SK-N-SH treated with all-trans-retinoic acid at 6 μM for 48 hours (cell line): ENCODE results near the gene MYOD1.

Experiments
- ATAC-seq: fragments of 200-7000 bp; cut with Tn5 transposase; 3 replicates; pipeline ENCODE4 v1.9.1; 2020; ENCODE audit warnings: mild to moderate bottlenecking, moderate library complexity
- ARNTL ChIP-seq: fragments of 450-650 bp; formaldehyde crosslinking; IDR thresholded peaks from 2 replicates; pipeline ENCODE4 v1.5.0; 2020; ENCODE audit warnings: low read depth, mild to moderate bottlenecking, moderate library complexity, borderline replicate concordance
- BACH2 ChIP-seq: fragments of 250-450 bp; sonication (Bioruptor Pico); IDR thresholded peaks from 2 replicates; pipeline ENCODE4 v1.9.0; 2021; ENCODE audit warnings: mild to moderate bottlenecking, borderline replicate concordance
- CSDC2 ChIP-seq: fragments of 250-450 bp; sonication (Bioruptor Pico); IDR thresholded peaks from 2 replicates; pipeline ENCODE4 v1.5.0; 2020; ENCODE audit warnings: mild to moderate bottlenecking, moderate library complexity
- CSRNP3 ChIP-seq: fragments of 250-450 bp; sonication (Bioruptor Pico); IDR thresholded peaks from 2 replicates; pipeline ENCODE4 v1.5.1; 2021; ENCODE audit warnings: mild to moderate bottlenecking, moderate library complexity
- GLIS3 ChIP-seq: fragments of 250-450 bp; sonication (Bioruptor Pico); IDR thresholded peaks from 2 replicates; pipeline ENCODE4 v1.5.0; 2020; ENCODE audit warnings: mild to moderate bottlenecking, moderate library complexity
- ISL1 ChIP-seq: fragments of 250-450 bp; sonication (Bioruptor Pico); IDR thresholded peaks from 2 replicates; pipeline ENCODE4 v2.1.2; 2022; ENCODE audit warnings: mild to moderate bottlenecking, moderate library complexity
- OSR1 ChIP-seq: fragments of 250-450 bp; sonication (Bioruptor Pico); IDR thresholded peaks from 2 replicates; pipeline ENCODE4 v1.8.0; 2022; ENCODE audit warnings: moderate library complexity, mild to moderate bottlenecking, inconsistent platforms
- PATZ1 ChIP-seq: fragments of 250-450 bp; sonication (Bioruptor Pico); IDR thresholded peaks from 2 replicates; pipeline ENCODE4 v1.8.0; 2020; ENCODE audit warnings: mild to moderate bottlenecking, moderate library complexity, borderline replicate concordance
- PPARA ChIP-seq: fragments of 250-450 bp; sonication (Bioruptor Pico); IDR thresholded peaks from 2 replicates; pipeline ENCODE4 v1.5.0; 2020; ENCODE audit warnings: mild to moderate bottlenecking, borderline replicate concordance
- RARB ChIP-seq: fragments of 250-450 bp; sonication (Bioruptor Pico); IDR thresholded peaks from 2 replicates; pipeline ENCODE4 v1.8.0; 2021; ENCODE audit warnings: mild to moderate bottlenecking, moderate library complexity
- TCF4 ChIP-seq: fragments of 250-450 bp; sonication (Bioruptor Pico); IDR thresholded peaks from 2 replicates; pipeline ENCODE4 v1.8.0; 2021; ENCODE audit warnings: mild to moderate bottlenecking, moderate library complexity, borderline replicate concordance
- TOX ChIP-seq: fragments of 250-450 bp; sonication (Bioruptor Pico); IDR thresholded peaks from 2 replicates; pipeline ENCODE4 v1.8.0; 2021; ENCODE audit warnings: mild to moderate bottlenecking, moderate library complexity, borderline replicate concordance
- TSHZ2 ChIP-seq: fragments of 250-450 bp; sonication (Bioruptor Pico); IDR thresholded peaks from 2 replicates; pipeline ENCODE4 v1.5.0; 2020; ENCODE audit warnings: mild to moderate bottlenecking, moderate library complexity
- ZC3H10 ChIP-seq: fragments of 250-450 bp; sonication (Bioruptor Pico); IDR thresholded peaks from 2 replicates; pipeline ENCODE4 v1.5.1; 2021; ENCODE audit warnings: mild to moderate bottlenecking, moderate library complexity
- ZFP3 ChIP-seq: fragments of 250-450 bp; sonication (Bioruptor Pico); IDR thresholded peaks from 2 replicates; pipeline ENCODE4 v1.5.0; 2020; ENCODE audit warnings: mild to moderate bottlenecking, moderate library complexity
- ZFP30 ChIP-seq: fragments of 450-650 bp; formaldehyde crosslinking; IDR thresholded peaks from 2 replicates; pipeline ENCODE4 v1.5.0; 2022; ENCODE audit warnings: mild to moderate bottlenecking, moderate library complexity
- ZNF565 ChIP-seq: fragments of 450-650 bp; formaldehyde crosslinking; conservative IDR thresholded peaks from 2 replicates; pipeline ENCODE4 v1.5.0; 2020; ENCODE audit warnings: low read depth, mild to moderate bottlenecking, moderate library complexity
- ZNF70 ChIP-seq: fragments of 450-650 bp; formaldehyde crosslinking; IDR thresholded peaks from 2 replicates; pipeline ENCODE4 v1.5.0; 2020; ENCODE audit warnings: mild to moderate bottlenecking, moderate library complexity
- ZNF8 ChIP-seq: fragments of 450-650 bp; formaldehyde crosslinking; IDR thresholded peaks from 2 replicates; pipeline ENCODE4 v1.5.0; 2020; ENCODE audit warnings: mild to moderate bottlenecking, moderate library complexity
- TF ChIP-seq, protein P1 (sequence below): fragments of 250-450 bp; sonication (Bioruptor Pico); IDR thresholded peaks from 2 replicates; pipeline ENCODE4 v1.8.0; 2021; ENCODE audit warnings: low read depth, mild to moderate bottlenecking, moderate library complexity, borderline replicate concordance
- TF ChIP-seq, protein P2 (sequence below): fragments of 250-450 bp; sonication (Bioruptor Pico); IDR thresholded peaks from 2 replicates; pipeline ENCODE4 v1.5.1; 2020; ENCODE audit warnings: low read depth, mild to moderate bottlenecking, moderate library complexity

The MYOD1 gene

DNA sequence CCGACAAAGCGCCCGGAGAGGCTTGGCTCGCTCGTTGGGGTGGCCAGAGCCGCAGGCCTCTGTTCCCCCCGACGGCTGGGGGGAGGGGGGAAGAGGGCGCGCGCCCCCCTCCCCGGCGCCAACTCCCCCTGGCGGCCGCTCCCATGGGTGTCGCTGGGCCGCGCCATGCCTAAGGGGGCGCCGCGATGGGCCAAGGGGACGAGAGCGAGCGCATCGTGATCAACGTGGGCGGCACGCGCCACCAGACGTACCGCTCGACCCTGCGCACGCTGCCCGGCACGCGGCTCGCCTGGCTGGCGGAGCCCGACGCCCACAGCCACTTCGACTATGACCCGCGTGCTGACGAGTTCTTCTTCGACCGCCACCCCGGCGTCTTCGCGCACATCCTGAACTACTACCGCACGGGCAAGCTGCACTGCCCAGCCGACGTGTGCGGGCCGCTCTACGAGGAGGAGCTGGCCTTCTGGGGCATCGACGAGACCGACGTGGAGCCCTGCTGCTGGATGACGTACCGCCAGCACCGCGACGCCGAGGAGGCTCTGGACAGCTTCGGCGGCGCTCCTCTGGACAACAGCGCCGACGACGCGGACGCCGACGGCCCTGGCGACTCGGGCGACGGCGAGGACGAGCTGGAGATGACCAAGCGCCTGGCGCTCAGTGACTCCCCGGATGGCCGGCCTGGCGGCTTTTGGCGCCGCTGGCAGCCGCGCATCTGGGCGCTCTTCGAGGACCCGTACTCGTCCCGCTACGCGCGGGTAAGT, 16.6 kb downstream of the MYOD1 start (continued):
- TF ChIP-seq CSRNP3: no peak
- TF ChIP-seq ZNF8: no peak
- no peak for TF ChIP-seq CSDC2
- TF ChIP-seq ISL1 (CRISPR knock-in tag): no peak
- no peak for TF ChIP-seq TCF4 (CRISPR knock-in tag)
- TF ChIP-seq OSR1 (CRISPR knock-in tag): no peak

GRCh38 chr11:17736579-17736893, 17.2 kb downstream of the MYOD1 start:
- ATAC-seq: no peak
- TF ChIP-seq ZC3H10: no peak
- TF ChIP-seq GLIS3 (CRISPR knock-in tag): no peak
- TF ChIP-seq TSHZ2 (CRISPR knock-in tag): no peak
- no peak for TF ChIP-seq TCF4 (CRISPR knock-in tag)
- no peak for TF ChIP-seq PPARA (CRISPR knock-in tag)
- TF ChIP-seq, protein P1, sequence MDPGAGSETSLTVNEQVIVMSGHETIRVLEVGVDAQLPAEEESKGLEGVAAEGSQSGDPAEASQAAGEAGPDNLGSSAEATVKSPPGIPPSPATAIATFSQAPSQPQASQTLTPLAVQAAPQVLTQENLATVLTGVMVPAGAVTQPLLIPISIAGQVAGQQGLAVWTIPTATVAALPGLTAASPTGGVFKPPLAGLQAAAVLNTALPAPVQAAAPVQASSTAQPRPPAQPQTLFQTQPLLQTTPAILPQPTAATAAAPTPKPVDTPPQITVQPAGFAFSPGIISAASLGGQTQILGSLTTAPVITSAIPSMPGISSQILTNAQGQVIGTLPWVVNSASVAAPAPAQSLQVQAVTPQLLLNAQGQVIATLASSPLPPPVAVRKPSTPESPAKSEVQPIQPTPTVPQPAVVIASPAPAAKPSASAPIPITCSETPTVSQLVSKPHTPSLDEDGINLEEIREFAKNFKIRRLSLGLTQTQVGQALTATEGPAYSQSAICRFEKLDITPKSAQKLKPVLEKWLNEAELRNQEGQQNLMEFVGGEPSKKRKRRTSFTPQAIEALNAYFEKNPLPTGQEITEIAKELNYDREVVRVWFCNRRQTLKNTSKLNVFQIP (CRISPR knock-in tag): no peak
- no peak for TF ChIP-seq PATZ1 (CRISPR knock-in tag)
- TF ChIP-seq, protein P2, sequence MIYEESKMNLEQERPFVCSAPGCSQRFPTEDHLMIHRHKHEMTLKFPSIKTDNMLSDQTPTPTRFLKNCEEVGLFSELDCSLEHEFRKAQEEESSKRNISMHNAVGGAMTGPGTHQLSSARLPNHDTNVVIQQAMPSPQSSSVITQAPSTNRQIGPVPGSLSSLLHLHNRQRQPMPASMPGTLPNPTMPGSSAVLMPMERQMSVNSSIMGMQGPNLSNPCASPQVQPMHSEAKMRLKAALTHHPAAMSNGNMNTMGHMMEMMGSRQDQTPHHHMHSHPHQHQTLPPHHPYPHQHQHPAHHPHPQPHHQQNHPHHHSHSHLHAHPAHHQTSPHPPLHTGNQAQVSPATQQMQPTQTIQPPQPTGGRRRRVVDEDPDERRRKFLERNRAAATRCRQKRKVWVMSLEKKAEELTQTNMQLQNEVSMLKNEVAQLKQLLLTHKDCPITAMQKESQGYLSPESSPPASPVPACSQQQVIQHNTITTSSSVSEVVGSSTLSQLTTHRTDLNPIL (CRISPR knock-in tag): no peak
- no peak for TF ChIP-seq ZNF70
- no peak for TF ChIP-seq ARNTL (CRISPR knock-in tag)
- no peak for TF ChIP-seq RARB (CRISPR knock-in tag)
- no peak for TF ChIP-seq CSDC2
- no peak for TF ChIP-seq BACH2
- no peak for TF ChIP-seq ZFP30 (CRISPR knock-in tag)
- no peak for TF ChIP-seq ZFP3 (CRISPR knock-in tag)
- TF ChIP-seq ZNF8: no peak
- no peak for TF ChIP-seq TOX (CRISPR knock-in tag)
- TF ChIP-seq, all 23 proteins: peak for 0

DNA sequence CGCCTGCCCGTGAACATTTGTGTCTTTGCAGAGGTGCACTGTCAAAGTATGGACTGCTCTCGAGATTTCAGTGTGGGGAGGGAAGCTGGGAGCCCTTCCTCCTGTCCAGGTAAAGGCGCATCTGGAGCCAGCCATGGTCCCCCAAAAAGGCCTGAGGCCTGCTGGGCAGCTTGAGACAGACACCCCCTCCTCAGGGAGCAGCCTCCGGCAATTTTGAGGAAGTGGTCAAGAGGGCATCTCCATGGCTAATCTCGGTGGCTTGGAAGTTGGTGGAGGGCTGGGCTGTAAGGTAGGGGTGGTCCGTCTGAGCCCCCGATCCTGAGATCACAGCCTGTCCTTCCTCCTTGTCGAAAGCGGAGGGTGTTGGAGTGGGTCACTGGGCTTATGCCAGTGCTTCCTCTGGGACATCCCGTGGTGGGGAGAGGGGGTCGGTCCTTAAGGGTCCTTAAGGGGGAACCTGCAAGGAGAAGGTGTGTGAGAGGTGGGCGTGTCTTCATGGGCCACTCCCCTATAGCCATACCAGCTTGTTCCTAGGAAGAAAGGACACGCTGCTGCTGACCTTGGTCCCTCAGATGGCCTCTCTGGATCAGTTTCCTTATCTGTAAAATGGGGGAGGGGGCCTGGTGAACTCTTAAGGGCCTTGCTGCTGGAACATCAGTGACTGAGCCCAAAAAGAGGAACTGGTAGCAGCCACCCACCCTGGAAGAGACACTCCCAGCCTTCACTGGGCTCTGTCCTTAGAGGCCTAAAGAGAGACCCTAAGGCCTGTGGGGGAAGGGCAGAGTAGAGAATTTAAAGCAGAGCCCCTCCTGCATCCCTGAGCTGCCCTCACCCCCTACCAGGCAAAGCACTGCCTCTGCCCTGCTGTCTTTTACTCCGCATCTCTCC, 17.8 kb downstream of the MYOD1 start:
- no peak for TF ChIP-seq ZC3H10
- no peak for TF ChIP-seq ZNF565 (CRISPR knock-in tag)
- no peak for TF ChIP-seq PATZ1 (CRISPR knock-in tag)
- no peak for TF ChIP-seq RARB (CRISPR knock-in tag)
- TF ChIP-seq TCF4 (CRISPR knock-in tag): no peak
- no peak for ATAC-seq
